H9 (cell line): ENCODE measurements around the gene FGR. TPM values are rescaled to one million over a fixed set of nuclear protein-coding genes. Genes with fewer than 3 reads are reported as not detected.

Source experiments
- DNase-seq: peaks from one replicate; pipeline ENCODE4 v3.0.0-alpha.2; 2017
- H2AFZ ChIP-seq: one replicate; pipeline ENCODE4 v1.6.1; 2013; ENCODE audit warnings: mild to moderate bottlenecking, low read length, control low read depth, moderate library complexity
- H2AK5ac ChIP-seq: 2 replicates; pipeline ENCODE4 v1.6.1; 2013; ENCODE audit warnings: low read length, control low read depth, mixed read lengths; ENCODE audit not compliant: insufficient read length
- H2BK120ac ChIP-seq: one replicate; pipeline ENCODE4 v1.6.1; 2013; ENCODE audit warnings: low read depth, mild to moderate bottlenecking, low read length, control low read depth, inconsistent platforms; ENCODE audit not compliant: poor library complexity, severe bottlenecking
- H2BK12ac ChIP-seq: 2 replicates; pipeline ENCODE4 v1.6.1; 2013; ENCODE audit warnings: low read length, control low read depth, mixed read lengths, low read depth; ENCODE audit not compliant: insufficient read length
- H2BK15ac ChIP-seq: 2 replicates; pipeline ENCODE4 v1.6.1; 2013; ENCODE audit warnings: low read depth, low read length, control low read depth
- H2BK20ac ChIP-seq: one replicate; pipeline ENCODE4 v1.6.1; 2013; ENCODE audit warnings: low read depth, mild to moderate bottlenecking, low read length, control low read depth, inconsistent platforms; ENCODE audit not compliant: poor library complexity, severe bottlenecking
- H2BK5ac ChIP-seq: 2 replicates; pipeline ENCODE4 v1.6.1; 2013; ENCODE audit warnings: low read length, control low read depth, mixed read lengths; ENCODE audit not compliant: insufficient read length
- H3K14ac ChIP-seq: 2 replicates; pipeline ENCODE4 v1.6.1; 2013; ENCODE audit warnings: low read length, control low read depth; ENCODE audit not compliant: insufficient read depth
- H3K18ac ChIP-seq: 2 replicates; pipeline ENCODE4 v1.6.1; 2013; ENCODE audit warnings: low read depth, mild to moderate bottlenecking, mixed read lengths, low read length, control low read depth; ENCODE audit not compliant: insufficient read length
- H3K23ac ChIP-seq: 2 replicates; pipeline ENCODE4 v1.6.1; 2013; ENCODE audit warnings: low read length, control low read depth, mixed read lengths, low read depth; ENCODE audit not compliant: insufficient read length
- H3K23me2 ChIP-seq: 2 replicates; pipeline ENCODE4 v1.6.1; 2013; ENCODE audit warnings: low read depth, mild to moderate bottlenecking, mixed read lengths, low read length, control low read depth; ENCODE audit not compliant: insufficient read length, poor library complexity, severe bottlenecking
- H3K27ac ChIP-seq: 2 replicates; pipeline ENCODE4 v1.5.1; 2013; ENCODE audit warnings: low read length, control low read depth, mixed read lengths, low read depth; ENCODE audit not compliant: insufficient read length
- H3K27me3 ChIP-seq: 2 replicates; pipeline ENCODE4 v1.6.1; 2013; ENCODE audit warnings: low read length, control low read depth, inconsistent platforms; ENCODE audit not compliant: insufficient read depth
- H3K4ac ChIP-seq: 2 replicates; pipeline ENCODE4 v1.6.1; 2013; ENCODE audit warnings: low read depth, mild to moderate bottlenecking, control low read depth, inconsistent platforms, low read length, moderate library complexity
- H3K4me1 ChIP-seq: 2 replicates; pipeline ENCODE4 v1.6.1; 2013; ENCODE audit warnings: low read length, control low read depth, inconsistent platforms; ENCODE audit not compliant: insufficient read depth
- H3K4me2 ChIP-seq: 2 replicates; pipeline ENCODE4 v1.6.1; 2013; ENCODE audit warnings: low read length, control low read depth, mixed read lengths; ENCODE audit not compliant: insufficient read length, insufficient read depth
- H3K56ac ChIP-seq: 2 replicates; pipeline ENCODE4 v1.6.1; 2013; ENCODE audit warnings: low read depth, mild to moderate bottlenecking, mixed read lengths, low read length, control low read depth; ENCODE audit not compliant: insufficient read length
- H3K79me1 ChIP-seq: 2 replicates; pipeline ENCODE4 v1.6.1; 2013; ENCODE audit warnings: low read depth, mild to moderate bottlenecking, moderate library complexity, low read length, control low read depth, inconsistent platforms; ENCODE audit not compliant: insufficient read depth, poor library complexity, severe bottlenecking
- H3K79me2 ChIP-seq: 2 replicates; pipeline ENCODE4 v1.6.1; 2013; ENCODE audit warnings: low read length, control low read depth, inconsistent platforms; ENCODE audit not compliant: insufficient read depth
- H3K9ac ChIP-seq: 2 replicates; pipeline ENCODE4 v1.6.1; 2013; ENCODE audit warnings: low read length, control low read depth, mixed read lengths; ENCODE audit not compliant: insufficient read length; ENCODE audit errors: extremely low read depth
- H3K9me3 ChIP-seq: one replicate; pipeline ENCODE4 v1.6.1; 2013; ENCODE audit warnings: low read depth, low read length, inconsistent platforms; ENCODE audit not compliant: control insufficient read depth
- H3T11ph ChIP-seq: one replicate; pipeline ENCODE4 v1.6.1; 2013; ENCODE audit warnings: mild to moderate bottlenecking, low read length, control low read depth, inconsistent platforms
- H4K20me1 ChIP-seq: one replicate; pipeline ENCODE4 v1.6.1; 2013; ENCODE audit not compliant: control insufficient read depth, insufficient read length, insufficient read depth
- H4K5ac ChIP-seq: 2 replicates; pipeline ENCODE4 v1.6.1; 2013; ENCODE audit warnings: low read depth, mild to moderate bottlenecking, mixed read lengths, low read length, control low read depth; ENCODE audit not compliant: insufficient read length
- H4K8ac ChIP-seq: replicated peaks from 2 replicates; pipeline ENCODE4 v1.6.1; 2013; ENCODE audit warnings: low read length, control low read depth, mixed read lengths, low read depth; ENCODE audit not compliant: insufficient read length
- H4K91ac ChIP-seq: 2 replicates; pipeline ENCODE4 v1.6.1; 2013; ENCODE audit warnings: low read depth, mild to moderate bottlenecking, moderate library complexity, mixed read lengths, low read length, control low read depth; ENCODE audit not compliant: insufficient read length
- H3K27ac Mint-ChIP-seq, 3 experiments: 2 replicates in 2 of 3; 3 replicates in 1 of 3; pipeline ENCODE4 v1.8.0; 2020 to 2021; ENCODE audit warnings: mixed read lengths in 3 of 3, mild to moderate bottlenecking in 1 of 3, moderate library complexity in 1 of 3
- H3K27me3 Mint-ChIP-seq: 2 replicates; pipeline ENCODE4 v1.8.0; 2021; ENCODE audit warnings: low read depth, mild to moderate bottlenecking, moderate library complexity, mixed read lengths
- H3K36me3 Mint-ChIP-seq, 3 experiments: 2 replicates in 2 of 3; 3 replicates in 1 of 3; pipeline ENCODE4 v1.8.0; 2020 to 2021; ENCODE audit warnings: low read depth in 3 of 3, mixed read lengths in 3 of 3; ENCODE audit not compliant: insufficient read depth in 1 of 3
- H3K4me1 Mint-ChIP-seq, 2 experiments: 2 replicates each; pipeline ENCODE4 v1.8.0; 2020; ENCODE audit warnings: mixed read lengths in 2 of 2
- H3K4me3 Mint-ChIP-seq, 2 experiments: 2 replicates in 1 of 2; 3 replicates in 1 of 2; pipeline ENCODE4 v1.8.0; 2020 to 2021; ENCODE audit warnings: mild to moderate bottlenecking in 2 of 2, mixed read lengths in 2 of 2, moderate library complexity in 1 of 2
- H3K9me3 Mint-ChIP-seq, 2 experiments: 2 replicates in 1 of 2; 3 replicates in 1 of 2; pipeline ENCODE4 v1.8.0; 2020; ENCODE audit warnings: mild to moderate bottlenecking in 2 of 2, mixed read lengths in 2 of 2, moderate library complexity in 1 of 2
- CTCF ChIP-seq: fragments of 200-600 bp; sonication (generic); conservative IDR thresholded peaks from 3 replicates; pipeline ENCODE4 v1.8.0; 2021; ENCODE audit warnings: antibody characterized with exemption, mild to moderate bottlenecking
- WGBS: extraction: QIAGEN DNeasy Blood & Tissue Kit; methylation state at CpG from one replicate; pipeline ENCODE4 v1.1.7; 2013; ENCODE audit warnings: missing lambda C conversion rate, low lambda C conversion rate, mixed read lengths; ENCODE audit not compliant: insufficient read length; ENCODE audit errors: extremely low coverage; 5-methylcytosine and 5-hydroxymethylcytosine counted together
- total RNA-seq: library from RNA; stranded (reverse); gene quantifications from 2 replicates; pipeline ENCODE4 v1.2.1, GENCODE V29; 2021

Gene FGR
- total RNA-seq, 1 experiment from 2014 or later = not detected

- Histone ChIP-seq H4K8ac (no peak overlapping the region), H3K4ac (no peak overlapping the region), H3K9ac (no peak overlapping the region), H2AFZ (no peak overlapping the region), H3K14ac (peak overlapping the region; percentile 58; the same call in 1 of the 2 replicates), H2BK20ac (no peak overlapping the region), H2BK5ac (no peak overlapping the region), H3K4me1 (peaks cover 10% of the 10 kb centered on the region; the same call in 1 of the 2 replicates), H3K4me2 (peak overlapping the region; percentile 76), H3K79me1 (no peaks in the 10 kb centered on the region), H2BK15ac (no peak overlapping the region), H3K27ac (no peak overlapping the region), H2BK12ac (no peak overlapping the region), H2BK120ac (no peak overlapping the region), H3T11ph (no peak overlapping the region), H4K91ac (no peak overlapping the region), H3K18ac (peak overlapping the region; percentile 59), H3K56ac (no peak overlapping the region), H3K27me3 (no peaks in the 10 kb centered on the region), H4K5ac (no peak overlapping the region), H3K9me3 (no peaks in the 10 kb centered on the region), H3K23ac (no peak overlapping the region), H2AK5ac (no peak overlapping the region), H3K79me2 (no peaks in the 10 kb centered on the region), H4K20me1 (no peaks in the 10 kb centered on the region), H3K23me2 (peaks cover 7% of the 10 kb centered on the region)
- no peak for TF ChIP-seq CTCF
- Mint-ChIP-seq H3K36me3 (no peaks in the 10 kb centered on the region), H3K4me1 (peaks cover 43 to 48% of the 10 kb centered on the region in 2 experiments), H3K4me3 (peak overlapping the region; percentile 70 to 82), H3K27ac (no peak overlapping the region), H3K27me3 (peaks cover 6% of the 10 kb centered on the region), H3K9me3 (no peaks in the 10 kb centered on the region; a peak in 1 of 5 replicates)
- WGBS = no CpG with 5 or more reads among the region's 78 CpGs
- DNase-seq = peak; percentile 94
Observed at GRCh38 chr1:27659497-27660299, 24.7 kb upstream of the FGR start.
